ENCODE results near the gene CCHCR1.

CCHCR1 gene

GRCh38 chr6:31096215-31096614 lies 61.4 kb downstream of the CCHCR1 start:
- DNase-seq, result no peak

- no peak for DNase-seq
Measured at GRCh38 chr6:31094389-31094881, 63.2 kb downstream of the CCHCR1 start.

GRCh38 chr6:31092769-31093505 lies 64.7 kb downstream of the CCHCR1 start:
- no peak for DNase-seq

Data from femur (tissue), 1 donor.